B cell (primary cell): ENCODE measurements around the gene RPSA. TPM values are rescaled to one million over a fixed set of nuclear protein-coding genes. Genes with fewer than 3 reads are reported as not detected.

Experiments
- ATAC-seq: fragments of 200-7000 bp; cut with Tn5 transposase; one replicate; pipeline ENCODE4 v1.10.0; 2021; ENCODE audit warnings: low read depth, mild to moderate bottlenecking, moderate number of reproducible peaks, moderate library complexity
- CTCF ChIA-PET: fragments of 350-600 bp; sonication (Branson Sonifier 250); formaldehyde crosslinking; loops from one replicate; lab custom pipeline; 2021; ENCODE audit warnings: antibody characterized with exemption, inconsistent platforms; lab: Charles Lee
- POLR2A ChIA-PET: fragments of 350-600 bp; sonication (Branson Sonifier 250); formaldehyde crosslinking; loops from one replicate; lab custom pipeline; 2021; ENCODE audit warnings: antibody characterized with exemption; lab: Charles Lee
- DNase-seq: peaks from one replicate; pipeline ENCODE4 v3.0.0; 2013
- H2AFZ ChIP-seq: 2 replicates; pipeline ENCODE4 v1.6.1; 2012; ENCODE audit warnings: mild to moderate bottlenecking, low read depth, low read length; ENCODE audit not compliant: insufficient read depth, poor library complexity, severe bottlenecking
- H3K27ac ChIP-seq, 2 donors: 1 replicate in 1 of 2; 2 replicates in 1 of 2; pipeline ENCODE4 v1.5.1; 2012 to 2013; ENCODE audit warnings: low read length in 2 of 2, mild to moderate bottlenecking in 2 of 2, moderate library complexity in 1 of 2
- H3K27me3 ChIP-seq, 4 experiments: fragments of 200-600 bp in 1 of 4; sonication (generic) in 1 of 4; replicated peaks in 1 of 4; 1 replicate in 2 of 4; 2 replicates in 2 of 4; pipeline versions ENCODE4 v1.6.1 to v1.7.0; 2013 to 2016; ENCODE audit warnings: low read length in 3 of 4, mild to moderate bottlenecking in 2 of 4, mixed read lengths in 1 of 4, moderate library complexity in 1 of 4; ENCODE audit not compliant: insufficient read depth in 4 of 4, control insufficient read depth in 3 of 4; ENCODE audit errors: control extremely low read depth in 1 of 4
- H3K36me3 ChIP-seq, 2 experiments: replicated peaks in 1 of 2; 1 replicate in 1 of 2; 2 replicates in 1 of 2; pipeline versions ENCODE4 v1.6.1 to v1.7.1; 2013; ENCODE audit warnings: low read length in 1 of 2; ENCODE audit not compliant: insufficient read depth in 2 of 2, control insufficient read depth in 1 of 2; ENCODE audit errors: control extremely low read depth in 1 of 2, extremely low read depth in 1 of 2
- H3K4me1 ChIP-seq, 2 donors: fragments of 200-600 bp in 1 of 2; sonication (generic) in 1 of 2; 1 replicate in 1 of 2; 2 replicates in 1 of 2; pipeline versions ENCODE4 v1.5.1 to v1.6.1; 2013 to 2017; ENCODE audit warnings: low read length in 2 of 2; ENCODE audit not compliant: control insufficient read depth in 2 of 2, insufficient read depth in 2 of 2
- H3K4me2 ChIP-seq: replicated peaks from 2 replicates; pipeline ENCODE3; 2012; ENCODE audit warnings: mild to moderate bottlenecking, low read depth, low read length; ENCODE audit not compliant: poor library complexity, severe bottlenecking
- H3K4me3 ChIP-seq, 5 experiments: fragments of 200-600 bp in 1 of 5; sonication (generic) in 1 of 5; 1 replicate in 3 of 5; 2 replicates in 2 of 5; pipeline versions ENCODE4 v1.5.1 to v1.7.0; 2011 to 2016; ENCODE audit warnings: low read length in 4 of 5, mild to moderate bottlenecking in 4 of 5, low read depth in 2 of 5, control low read depth in 1 of 5, moderate library complexity in 1 of 5; ENCODE audit not compliant: insufficient read depth in 1 of 5; ENCODE audit errors: control extremely low read depth in 1 of 5, extremely low read depth in 1 of 5
- H3K79me2 ChIP-seq: fragments of 200-600 bp; sonication (generic); one replicate; pipeline ENCODE4 v1.6.0; 2016; ENCODE audit warnings: low read length; ENCODE audit not compliant: control insufficient read depth, insufficient read depth
- H3K9ac ChIP-seq: fragments of 200-600 bp; sonication (generic); 2 replicates; pipeline ENCODE4 v1.6.1; 2017; ENCODE audit warnings: mild to moderate bottlenecking, low read length, moderate library complexity
- H3K9me3 ChIP-seq, 3 donors: one replicate each; pipeline versions ENCODE4 v1.6.1 to v1.7.1; 2013; ENCODE audit warnings: low read length in 2 of 3; ENCODE audit not compliant: control insufficient read depth in 2 of 3, insufficient read depth in 1 of 3; ENCODE audit errors: control extremely low read depth in 1 of 3
- H4K20me1 ChIP-seq: 2 replicates; pipeline ENCODE4 v1.6.0; 2012; ENCODE audit warnings: mild to moderate bottlenecking, low read length; ENCODE audit not compliant: insufficient read depth, control insufficient read depth, poor library complexity, severe bottlenecking
- H3K27ac Mint-ChIP-seq: one replicate; pipeline ENCODE4 v1.8.0; 2021; ENCODE audit warnings: mixed read lengths
- H3K27me3 Mint-ChIP-seq: one replicate; pipeline ENCODE4 v1.8.0; 2021; ENCODE audit warnings: mixed read lengths
- H3K4me1 Mint-ChIP-seq: one replicate; pipeline ENCODE4 v1.8.0; 2021; ENCODE audit warnings: mixed read lengths
- H3K4me3 Mint-ChIP-seq: one replicate; pipeline ENCODE4 v1.8.0; 2021; ENCODE audit warnings: mixed read lengths
- H3K9me3 Mint-ChIP-seq: one replicate; pipeline ENCODE4 v1.8.0; 2022; ENCODE audit warnings: mixed read lengths; ENCODE audit not compliant: insufficient read depth
- EZH2 ChIP-seq: IDR thresholded peaks from 2 replicates; pipeline ENCODE4 v1.6.1; 2012; ENCODE audit warnings: borderline replicate concordance, low read depth, mild to moderate bottlenecking, moderate library complexity, low read length; ENCODE audit not compliant: insufficient read depth, poor library complexity, severe bottlenecking
- WGBS: methylation state at CpG from one replicate; pipeline ENCODE4 v1.1.5; 2013; ENCODE audit warnings: missing lambda C conversion rate; ENCODE audit not compliant: insufficient coverage; 5-methylcytosine and 5-hydroxymethylcytosine counted together
- intact Hi-C: fragments of 100-400 bp; cut with micrococcal nuclease; formaldehyde crosslinking; loops from one replicate; pipeline ENCODE4 v1.10.0; 2022
- polyA plus RNA-seq: library from polyadenylated mRNA; depleted of rRNA; stranded (reverse); fragments of >200 nt; gene quantifications from 2 replicates; pipeline ENCODE4 v1.2.3, GENCODE V29; 2012
- total RNA-seq, 2 donors: library from RNA; stranded (reverse); fragments of 120-200 nt in 1 of 2; gene quantifications; 1 replicate in 1 of 2; 2 replicates in 1 of 2; pipeline versions ENCODE4 v1.2.3 to v1.2.4, GENCODE V29; 2013 to 2022
- TF ChIP-seq, protein P1 (sequence below): fragments of 200-600 bp; IDR thresholded peaks from one replicate; pipeline ENCODE4 v1.8.0; 2022; ENCODE audit warnings: antibody characterized with exemption, mild to moderate bottlenecking

The RPSA gene
- total and polyA plus RNA-seq, 2 donors (not counting 1 experiment from before 2014, with no cell fraction given): 1,460 to 2,522 TPM

DNA sequence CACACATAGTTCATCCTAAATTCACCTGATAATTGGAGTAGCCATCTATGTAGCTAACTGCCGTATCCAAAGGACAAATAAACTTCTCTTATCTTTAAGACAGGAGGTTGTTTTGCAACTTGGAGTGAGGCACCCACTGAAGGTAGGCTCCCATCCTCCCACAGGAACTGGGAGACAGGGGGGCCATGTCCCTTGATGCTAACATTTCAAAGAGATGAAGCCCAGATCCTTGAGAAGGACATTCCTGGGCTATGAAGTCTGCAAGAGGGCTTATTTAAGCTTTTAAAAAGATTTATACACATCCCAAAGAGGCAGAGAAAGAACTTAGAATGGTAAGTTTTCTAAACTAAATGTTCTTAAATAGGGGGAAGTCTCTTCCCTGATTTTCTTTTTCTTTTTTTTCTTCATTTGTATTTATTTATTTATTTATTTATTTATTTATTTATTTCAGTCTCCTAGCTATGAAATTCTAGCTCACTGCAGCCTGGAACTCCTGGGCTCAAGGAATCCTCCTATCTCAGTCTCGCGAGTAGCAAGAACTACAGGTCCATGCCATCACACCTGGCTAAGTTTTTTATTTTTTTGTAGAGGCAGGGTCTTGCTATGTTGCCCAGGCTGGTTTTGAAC lies 48.2 kb downstream of the RPSA start:
- peaks cover 0 to 4% (median 0%) of the 10 kb centered on the region in 3 donors for H3K9me3 ChIP-seq
- no peak overlapping the region for H3K4me3 ChIP-seq
- no peak overlapping the region for H3K4me3 Mint-ChIP-seq
- no peak overlapping the region for H2AFZ ChIP-seq
- DNase-seq: no peak
- no peaks in the 10 kb centered on the region for H3K9me3 Mint-ChIP-seq
- no peak overlapping the region for H3K27ac Mint-ChIP-seq
- ChIA-PET POLR2A (no interaction called here), CTCF (interaction anchor here (1.3 kb wide), 1 partner anchor 8 kb away, joined by 4 read pairs; no protein-coding TSS in a partner anchor)
- TF ChIP-seq EZH2: no peak
- TF ChIP-seq, protein P1, sequence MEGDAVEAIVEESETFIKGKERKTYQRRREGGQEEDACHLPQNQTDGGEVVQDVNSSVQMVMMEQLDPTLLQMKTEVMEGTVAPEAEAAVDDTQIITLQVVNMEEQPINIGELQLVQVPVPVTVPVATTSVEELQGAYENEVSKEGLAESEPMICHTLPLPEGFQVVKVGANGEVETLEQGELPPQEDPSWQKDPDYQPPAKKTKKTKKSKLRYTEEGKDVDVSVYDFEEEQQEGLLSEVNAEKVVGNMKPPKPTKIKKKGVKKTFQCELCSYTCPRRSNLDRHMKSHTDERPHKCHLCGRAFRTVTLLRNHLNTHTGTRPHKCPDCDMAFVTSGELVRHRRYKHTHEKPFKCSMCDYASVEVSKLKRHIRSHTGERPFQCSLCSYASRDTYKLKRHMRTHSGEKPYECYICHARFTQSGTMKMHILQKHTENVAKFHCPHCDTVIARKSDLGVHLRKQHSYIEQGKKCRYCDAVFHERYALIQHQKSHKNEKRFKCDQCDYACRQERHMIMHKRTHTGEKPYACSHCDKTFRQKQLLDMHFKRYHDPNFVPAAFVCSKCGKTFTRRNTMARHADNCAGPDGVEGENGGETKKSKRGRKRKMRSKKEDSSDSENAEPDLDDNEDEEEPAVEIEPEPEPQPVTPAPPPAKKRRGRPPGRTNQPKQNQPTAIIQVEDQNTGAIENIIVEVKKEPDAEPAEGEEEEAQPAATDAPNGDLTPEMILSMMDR: no peak
- no peaks in the 10 kb centered on the region for H3K4me1 Mint-ChIP-seq
- H3K36me3 ChIP-seq: no peaks in the 10 kb centered on the region
- H3K4me2 ChIP-seq: no peak overlapping the region
- H3K27ac ChIP-seq: no peak overlapping the region
- 80% methylated on average over 1 of the region's 3 CpGs for WGBS
- ATAC-seq: no peak
- H3K27me3 Mint-ChIP-seq: peaks cover 32% of the 10 kb centered on the region
- H3K4me1 ChIP-seq: no peaks in the 10 kb centered on the region
- H3K9ac ChIP-seq: no peak overlapping the region
- H4K20me1 ChIP-seq: no peaks in the 10 kb centered on the region
- intact Hi-C loops: no loop called here
- no peaks in the 10 kb centered on the region for H3K79me2 ChIP-seq
- peaks cover 0 to 3% (median 0%) of the 10 kb centered on the region in 4 experiments for H3K27me3 ChIP-seq

DNA sequence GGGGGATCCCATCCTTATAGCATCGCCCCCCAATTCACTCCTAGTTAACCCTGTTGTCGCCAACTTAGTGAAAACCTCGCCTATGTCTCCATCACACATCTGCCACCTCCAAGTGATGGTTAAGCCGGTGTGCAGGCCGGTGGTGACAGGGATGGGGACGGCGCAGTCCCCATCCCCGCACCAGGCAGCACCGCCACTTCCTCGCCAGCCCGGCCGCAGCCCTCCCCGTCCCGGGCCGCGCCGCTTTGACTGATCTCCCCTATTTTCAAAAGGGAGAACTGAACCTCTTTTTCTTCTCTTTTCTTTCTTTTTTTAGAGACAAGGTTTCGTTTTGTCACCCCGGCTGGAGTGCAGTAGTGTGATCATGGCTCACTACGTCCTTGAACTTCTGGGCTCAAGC lies 49.6 kb downstream of the RPSA start:
- Mint-ChIP-seq H3K27me3 (peaks cover 39% of the 10 kb centered on the region), H3K4me1 (no peaks in the 10 kb centered on the region), H3K4me3 (no peak overlapping the region), H3K9me3 (no peaks in the 10 kb centered on the region), H3K27ac (no peak overlapping the region)
- DNase-seq (no peak), ATAC-seq (no peak)
- no peaks in the 10 kb centered on the region for H4K20me1 ChIP-seq
- no peak overlapping the region for H3K27ac ChIP-seq
- H3K36me3 ChIP-seq: no peaks in the 10 kb centered on the region
- intact Hi-C loops: no loop called here
- peaks cover 0 to 4% (median 0%) of the 10 kb centered on the region in 3 donors for H3K9me3 ChIP-seq
- ChIA-PET POLR2A (no interaction called here), CTCF (interaction anchor here (1.3 kb wide), 1 partner anchor 10 kb away, joined by 4 read pairs; no protein-coding TSS in a partner anchor)
- peaks cover 0 to 3% (median 0%) of the 10 kb centered on the region in 4 experiments for H3K27me3 ChIP-seq
- 96% methylated on average over 18 of the region's 20 CpGs for whole genome bisulfite sequencing
- H3K4me2 ChIP-seq: no peak overlapping the region
- TF ChIP-seq, protein P1: no peak
- no peak for TF ChIP-seq EZH2
- no peaks in the 10 kb centered on the region for H3K4me1 ChIP-seq
- H3K79me2 ChIP-seq: no peaks in the 10 kb centered on the region
- H2AFZ ChIP-seq: no peak overlapping the region
- no peak overlapping the region for H3K9ac ChIP-seq
- H3K4me3 ChIP-seq: no peak overlapping the region
